Endothelial cell of umbilical vein (primary cell): Measurements from ENCODE around the gene ME3. TPM values are rescaled to one million over a fixed set of nuclear protein-coding genes. Genes with fewer than 3 reads are reported as not detected.

Experiments
- BruUV-seq: library from RNA; stranded (reverse); fragments of 400-500 nt; replicated peaks from 2 replicates; lab custom pipeline; 2021; lab: Mats Ljungman, UMichigan
- CTCF ChIA-PET: fragments of 300-600, 350-600 bp; sonication (Branson Sonifier 250); formaldehyde crosslinking; loops from one replicate; lab custom pipeline; 2021; ENCODE audit warnings: antibody characterized with exemption, inconsistent platforms; lab: Charles Lee
- POLR2A ChIA-PET: fragments of 300-600, 350-600 bp; sonication (Branson Sonifier 250); formaldehyde crosslinking; loops from one replicate; lab custom pipeline; 2021; ENCODE audit warnings: antibody characterized with exemption, inconsistent platforms; lab: Charles Lee
- DNase-seq: peaks from one replicate; pipeline ENCODE4 v3.0.0-alpha.2; 2011; ENCODE audit warnings: low read depth, low spot score
- FAIRE-seq: peaks from 2 replicates; lab custom pipeline; 2011; peaks lifted over from hg19 to GRCh38; lab: Jason Lieb, UNC
- H2AFZ ChIP-seq: 2 replicates; pipeline ENCODE4 v1.6.0; 2012; ENCODE audit warnings: low read depth, low read length, control low read depth, inconsistent platforms
- H3K27ac ChIP-seq: 2 replicates; pipeline ENCODE4 v1.5.1; 2011; ENCODE audit warnings: low read depth, mild to moderate bottlenecking, control low read depth, low read length, moderate library complexity; ENCODE audit not compliant: insufficient read depth
- H3K27me3 ChIP-seq, 2 experiments: 2 replicates each; pipeline versions ENCODE4 v1.6.0 to v1.6.1; 2011; ENCODE audit warnings: low read length in 2 of 2, mixed read lengths in 1 of 2; ENCODE audit not compliant: control insufficient read depth in 2 of 2, insufficient read depth in 2 of 2
- H3K36me3 ChIP-seq, 2 experiments: 2 replicates in 1 of 2; 3 replicates in 1 of 2; pipeline ENCODE4 v1.5.1; 2011; ENCODE audit warnings: low read length in 2 of 2, mild to moderate bottlenecking in 1 of 2, moderate library complexity in 1 of 2; ENCODE audit not compliant: control insufficient read depth in 2 of 2, insufficient read depth in 2 of 2; ENCODE audit errors: extremely low read depth in 1 of 2
- H3K4me1 ChIP-seq: 3 replicates; pipeline ENCODE4 v1.5.1; 2011; ENCODE audit warnings: mild to moderate bottlenecking, low read length; ENCODE audit not compliant: control insufficient read depth, insufficient read depth; ENCODE audit errors: extremely low read depth
- H3K4me2 ChIP-seq: 2 replicates; pipeline ENCODE4 v1.6.1; 2011; ENCODE audit warnings: low read length, control low read depth, mixed read lengths; ENCODE audit not compliant: insufficient read depth
- H3K4me3 ChIP-seq, 3 experiments: fragments of 200-600 bp in 1 of 3; sonication (generic), shearing (Covaris generic) in 1 of 3; replicated peaks in 1 of 3; 2 replicates each; pipeline ENCODE4 v1.5.1; 2011 to 2016; ENCODE audit warnings: control low read depth in 3 of 3, low read length in 3 of 3, mild to moderate bottlenecking in 2 of 3, inconsistent platforms in 1 of 3, low read depth in 1 of 3, moderate library complexity in 1 of 3; ENCODE audit not compliant: insufficient read depth in 1 of 3
- H3K79me2 ChIP-seq: 2 replicates; pipeline ENCODE4 v1.6.0; 2012; ENCODE audit warnings: low read length, inconsistent platforms; ENCODE audit not compliant: control insufficient read depth, insufficient read depth
- H3K9ac ChIP-seq: replicated peaks from 2 replicates; pipeline ENCODE3; 2011; ENCODE audit warnings: low read length, control low read depth; ENCODE audit not compliant: insufficient read depth; ENCODE audit errors: extremely low read depth
- H3K9me1 ChIP-seq: replicated peaks from 3 replicates; pipeline ENCODE4 v1.6.0; 2011; ENCODE audit warnings: mild to moderate bottlenecking, low read length; ENCODE audit not compliant: control insufficient read depth, insufficient read depth; ENCODE audit errors: extremely low read depth
- H3K9me3 ChIP-seq: replicated peaks from 2 replicates; pipeline ENCODE4 v1.5.1; 2012; ENCODE audit warnings: low read length, inconsistent platforms; ENCODE audit not compliant: control insufficient read depth, insufficient read depth
- H4K20me1 ChIP-seq: replicated peaks from 2 replicates; pipeline ENCODE3; 2011; ENCODE audit warnings: mild to moderate bottlenecking, low read length; ENCODE audit not compliant: control insufficient read depth, insufficient read depth; ENCODE audit errors: extremely low read depth
- EZH2 ChIP-seq: IDR thresholded peaks from 2 replicates; pipeline ENCODE4 v1.6.1; 2012; ENCODE audit warnings: borderline replicate concordance, low read depth, mild to moderate bottlenecking, moderate library complexity, low read length, inconsistent platforms; ENCODE audit not compliant: severe bottlenecking
- FOS ChIP-seq: IDR thresholded peaks from 2 replicates; pipeline ENCODE4 v1.6.1; 2011; ENCODE audit warnings: mild to moderate bottlenecking, low read length, moderate library complexity, borderline replicate concordance; ENCODE audit not compliant: insufficient read depth
- JUN ChIP-seq: IDR thresholded peaks from 2 replicates; pipeline ENCODE4 v1.6.1; 2011; ENCODE audit warnings: borderline replicate concordance, low read depth; ENCODE audit not compliant: insufficient read length, insufficient read depth
- MAX ChIP-seq: IDR thresholded peaks from 2 replicates; pipeline ENCODE4 v1.6.1; 2011; ENCODE audit not compliant: insufficient read depth, insufficient read length
- POLR2A ChIP-seq: IDR thresholded peaks from 2 replicates; pipeline ENCODE4 v1.6.1; 2012; ENCODE audit warnings: low read depth, mild to moderate bottlenecking, control low read depth, low read length
- POLR2AphosphoS5 ChIP-seq: IDR thresholded peaks from 2 replicates; pipeline ENCODE4 v1.6.1; 2012; ENCODE audit warnings: low read depth, mild to moderate bottlenecking, control low read depth, low read length, moderate library complexity; ENCODE audit not compliant: insufficient read depth
- dilution Hi-C: fragments of 300-500 bp; cut with MboI; formaldehyde crosslinking; loops from one replicate; pipeline ENCODE4 v1.15.0; 2019; ENCODE audit warnings: low sequenced_read_pairs; ENCODE audit not compliant: extremely low pct_ligation_motif_present
- intact Hi-C: fragments of 100-400 bp; cut with micrococcal nuclease; formaldehyde crosslinking; loops from one replicate; pipeline ENCODE4 v1.10.0; 2022
- polyA plus RNA-seq, 4 experiments: library from polyadenylated mRNA; depleted of rRNA in 3 of 4; stranded (reverse) in 3 of 4; unstranded in 1 of 4; fragments of >200 nt; gene quantifications; 2 replicates each; pipeline versions ENCODE4 v1.2.1 to v1.2.3, GENCODE V29; 2011 to 2012; ENCODE audit warnings: missing spikeins in 1 of 4
- total RNA-seq: library from RNA; stranded (reverse); gene quantifications from 2 replicates; pipeline ENCODE4 v1.2.3, GENCODE V29; 2021

ME3 gene
- total and polyA plus RNA-seq, 2 donors (not counting 3 experiments of a cell fraction or from before 2014, with no cell fraction given), result 26.9 to 30.4 TPM

DNA sequence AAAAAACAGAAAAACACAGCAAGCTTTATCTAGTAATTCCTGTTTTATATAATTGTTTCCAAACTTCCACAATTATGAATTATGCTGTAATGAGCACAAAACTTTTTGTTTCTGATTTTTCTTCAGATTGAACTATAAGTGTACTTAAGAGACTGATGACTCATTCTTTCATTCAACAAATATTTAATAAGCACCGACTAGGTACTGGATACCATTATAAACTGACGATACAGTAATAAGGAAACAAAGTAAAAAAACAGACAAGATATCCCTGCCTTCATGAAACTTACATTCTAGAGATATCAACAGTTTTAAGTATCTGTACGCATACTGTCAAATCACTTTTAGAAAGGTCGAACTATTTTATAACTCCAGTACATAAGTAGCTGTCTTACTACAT, 78.6 kb downstream of the ME3 start:
- Histone ChIP-seq H3K9ac (no peak overlapping the region), H3K9me1 (no peaks in the 10 kb centered on the region), H3K4me1 (peaks cover 50% of the 10 kb centered on the region), H3K79me2 (no peaks in the 10 kb centered on the region), H4K20me1 (no peaks in the 10 kb centered on the region), H2AFZ (no peak overlapping the region), H3K9me3 (no peaks in the 10 kb centered on the region), H3K27ac (peak overlapping the region; percentile 99), H3K4me2 (no peak overlapping the region), H3K4me3 (no peak overlapping the region), H3K27me3 (no peaks in the 10 kb centered on the region), H3K36me3 (no peaks in the 10 kb centered on the region)
- FAIRE-seq (no peak), DNase-seq (peak; percentile 56)
- no TSS peak for BruUV-seq
- ChIA-PET CTCF (interaction anchor here (1.0 to 7.0 kb wide), 8 partner anchors 8 to 134 kb away, joined by 3 to 67 read pairs (median 6); no protein-coding TSS in a partner anchor), POLR2A (interaction anchor here (0.7 to 1.2 kb wide), 2 partner anchors 16 to 34 kb away, joined by 3 read pairs; no protein-coding TSS in a partner anchor)
- dilution Hi-C loops, result loop anchor here (25.0 kb wide), 1 partner anchor 107 kb away; no protein-coding TSS in a partner anchor
- peak; percentile 56 for TF ChIP-seq JUN
- no peak for TF ChIP-seq POLR2AphosphoS5
- no peak for TF ChIP-seq POLR2A
- TF ChIP-seq MAX, result no peak
- TF ChIP-seq FOS, result peak; percentile 36
- no peak for TF ChIP-seq EZH2
- intact Hi-C loops, result loop anchor here (1.0 to 5.0 kb wide), 5 partner anchors 13 to 223 kb away; partner anchors contain the start of gene PRSS23
